HepG2 (cell line): ENCODE measurements around the gene AP1M1. TPM values are rescaled to one million over a fixed set of nuclear protein-coding genes. Genes with fewer than 3 reads are reported as not detected.

Experiments used
- MAZ ChIP-seq, 2 experiments: sonication (generic) in 1 of 2; formaldehyde crosslinking in 1 of 2; IDR thresholded peaks; 2 replicates each; pipeline versions ENCODE4 v1.5.0 to v1.6.1; 2012 to 2020; ENCODE audit warnings: low read depth in 2 of 2, mild to moderate bottlenecking in 2 of 2, borderline replicate concordance in 1 of 2, improper control_type of control experiment in 1 of 2, low read length in 1 of 2, missing genetic modification reagents in 1 of 2, moderate library complexity in 1 of 2
- POGK ChIP-seq: sonication (generic); formaldehyde crosslinking; conservative IDR thresholded peaks from 2 replicates; pipeline ENCODE4 v1.8.0; 2022; ENCODE audit warnings: mild to moderate bottlenecking, moderate library complexity, missing genetic modification reagents
- ZFP36L2 ChIP-seq: sonication (generic); formaldehyde crosslinking; IDR thresholded peaks from 2 replicates; pipeline ENCODE4 v1.4.0; 2020; ENCODE audit warnings: missing genetic modification reagents
- ZHX2 ChIP-seq, 2 experiments: sonication (generic) in 1 of 2; formaldehyde crosslinking in 1 of 2; IDR thresholded peaks; 2 replicates each; pipeline versions ENCODE4 v1.6.1 to v1.9.0; 2014 to 2022; ENCODE audit warnings: antibody characterized with exemption in 1 of 2, borderline replicate concordance in 1 of 2, inconsistent platforms in 1 of 2, low read depth in 1 of 2, missing genetic modification reagents in 1 of 2
- ZNF407 ChIP-seq: sonication (generic); formaldehyde crosslinking; IDR thresholded peaks from one replicate; pipeline ENCODE4 v1.5.1; 2020; ENCODE audit warnings: mild to moderate bottlenecking, missing genetic modification reagents; ENCODE audit errors: not compliant biosample characterization
- ZNF510 ChIP-seq: sonication (generic); formaldehyde crosslinking; IDR thresholded peaks from 2 replicates; pipeline ENCODE4 v1.4.0; 2020; ENCODE audit warnings: low read depth, mild to moderate bottlenecking, missing genetic modification reagents
- ZNF598 ChIP-seq: sonication (generic); formaldehyde crosslinking; IDR thresholded peaks from 2 replicates; pipeline ENCODE4 v1.5.1; 2020; ENCODE audit warnings: mild to moderate bottlenecking, missing genetic modification reagents, borderline replicate concordance
- polyA plus RNA-seq, 8 experiments: library from polyadenylated mRNA; depleted of rRNA in 3 of 8; stranded (reverse) in 7 of 8; unstranded in 1 of 8; fragments of >200 nt; fragmentation: Illumina TruSeq in 4 of 8; extraction: Trizol in 4 of 8; gene quantifications; 2 replicates each; pipeline versions ENCODE4 v1.2.1 to v1.2.3, GENCODE V29; 2011 to 2016; ENCODE audit warnings: low read depth in 4 of 8, missing spikeins in 1 of 8, mixed read lengths in 1 of 8; ENCODE audit not compliant: insufficient read depth in 1 of 8
- total RNA-seq, 5 experiments: library from RNA; depleted of rRNA; stranded (reverse); fragments of >200 nt; fragmentation: Illumina TruSeq; extraction: Trizol; gene quantifications; 2 replicates each; pipeline ENCODE4 v1.2.3, GENCODE V29; 2016; ENCODE audit warnings: low read depth in 1 of 5

Gene AP1M1
- total and polyA plus RNA-seq, 2 of the 13 experiments (the other 11 are each of a cell fraction or from before 2014, with no cell fraction given), result 34.4 to 46.1 TPM

GRCh38 chr19:16197622-16198369 lies at the start of gene AP1M1 (continued):
- TF ChIP-seq ZHX2 (IDR thresholded peaks at IDR 0.05; ENCODE audit: low read depth) (no peak; the same call in none of the 2 replicates), ZHX2 (CRISPR knock-in tag; IDR thresholded peaks at IDR 0.05; ENCODE audit: borderline replicate concordance) (peak; percentile 84; the same call in 1 of the 2 replicates), ZFP36L2 (CRISPR knock-in tag) (no peak), ZNF407 (CRISPR knock-in tag) (peak; percentile 55), ZNF510 (0 out of 2 replicates have a peak, but pooled peaks have one; percentile 69), ZNF598 (CRISPR knock-in tag) (peak; percentile 65; the same call in 1 of the 2 replicates), POGK (CRISPR knock-in tag) (peak; percentile 65), MAZ (IDR thresholded peaks at IDR 0.05; ENCODE audit: borderline replicate concordance, low read depth, low read length) (peak; percentile 57; the same call in 1 of the 2 replicates), MAZ (CRISPR knock-in tag; IDR thresholded peaks at IDR 0.05; ENCODE audit: low read depth) (peak; percentile 76; the same call in 1 of the 2 replicates)
